Measurements from ENCODE around the gene CREBBP.

- TF ChIP-seq POLR2AphosphoS5 (IDR thresholded peaks at IDR 0.05; ENCODE audit: insufficient read depth, low read depth, low read length) (no peak), CTCF (IDR thresholded peaks at IDR 0.05; ENCODE audit: extremely low read depth in 1 of 2, insufficient read depth in 1 of 2, low read depth in 1 of 2, low read length in 2 of 2) (no peak), POLR2A (IDR thresholded peaks at IDR 0.05; ENCODE audit: low read depth, low read length) (no peak), FOS (IDR thresholded peaks at IDR 0.05; ENCODE audit: borderline replicate concordance, insufficient read depth, low read length) (no peak), EZH2 (IDR thresholded peaks at IDR 0.05; ENCODE audit: borderline replicate concordance, low read depth, low read length, severe bottlenecking) (no peak)
Observed at GRCh38 chr16:3696425-3697218, 183.9 kb downstream of the CREBBP start.

Measured in endothelial cell of umbilical vein (primary cell).